Globus pallidus (tissue), 1 donor: ENCODE data around the gene CDHR3.
A peak's percentile ranks its signal among the peaks of the same experiment; 100 is the strongest.

Experiments
- DNase-seq: peaks from one replicate; pipeline ENCODE4 v3.0.0-alpha.2; 2015; ENCODE audit warnings: low spot score

Gene CDHR3

DNA sequence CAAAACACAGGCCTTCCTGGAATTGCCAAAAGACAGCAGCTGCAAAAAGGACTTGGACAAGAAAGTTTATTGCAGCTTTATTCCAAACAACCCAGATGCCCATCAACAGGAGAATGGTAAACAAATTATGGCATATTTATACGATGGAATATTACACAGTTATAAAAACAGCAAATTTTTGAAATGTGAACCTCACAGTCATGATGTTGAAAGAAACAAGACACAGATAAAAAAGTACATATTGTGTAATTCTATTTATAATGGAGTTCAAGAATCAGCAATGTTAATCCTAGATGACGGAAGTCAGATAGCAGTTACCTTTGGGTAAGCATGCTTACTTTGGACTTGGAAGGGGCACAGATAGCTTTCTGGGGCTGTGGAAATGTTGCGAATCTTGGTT lies 104.6 kb downstream of the CDHR3 start:
- no peak for DNase-seq

DNA sequence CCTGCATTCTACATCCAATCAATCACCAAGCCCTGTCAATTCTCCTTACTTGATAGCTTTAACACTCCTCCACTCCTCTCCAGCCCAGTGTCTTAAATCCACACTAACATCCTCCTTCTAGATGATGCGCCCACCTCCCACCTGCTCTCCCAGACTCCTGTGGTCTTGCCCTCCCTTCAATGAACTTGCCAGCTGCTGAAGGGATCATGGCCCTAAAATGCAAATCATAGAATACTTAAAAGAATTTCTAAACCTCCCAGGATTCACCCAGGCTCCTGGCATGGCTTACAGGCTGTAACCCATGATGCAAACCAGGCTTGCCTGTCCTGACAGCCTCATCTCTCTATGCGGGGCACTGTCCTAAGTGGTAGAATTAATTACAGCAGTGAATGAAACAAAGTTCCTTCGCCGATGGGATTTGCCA lies 105.5 kb downstream of the CDHR3 start:
- no peak for DNase-seq

DNA sequence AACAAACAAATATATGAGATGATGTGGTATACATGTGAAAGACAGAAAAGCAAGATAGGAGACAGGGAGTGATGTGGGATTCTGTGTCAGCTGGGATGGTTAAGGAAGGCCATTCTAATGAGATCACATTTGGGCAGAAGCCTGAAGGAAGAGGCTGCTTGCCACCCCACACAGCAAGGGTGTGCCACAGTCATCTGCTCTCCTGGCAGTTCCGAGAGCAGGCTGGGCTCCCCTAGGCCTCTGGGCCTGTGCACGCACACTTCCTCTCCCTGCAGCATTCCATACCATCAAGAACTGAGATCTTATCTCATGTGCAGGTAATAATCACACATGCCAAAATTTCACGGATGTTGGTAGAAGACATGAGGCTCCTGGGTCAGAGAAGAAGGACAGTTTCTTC lies 105.9 kb downstream of the CDHR3 start:
- no peak for DNase-seq

DNA sequence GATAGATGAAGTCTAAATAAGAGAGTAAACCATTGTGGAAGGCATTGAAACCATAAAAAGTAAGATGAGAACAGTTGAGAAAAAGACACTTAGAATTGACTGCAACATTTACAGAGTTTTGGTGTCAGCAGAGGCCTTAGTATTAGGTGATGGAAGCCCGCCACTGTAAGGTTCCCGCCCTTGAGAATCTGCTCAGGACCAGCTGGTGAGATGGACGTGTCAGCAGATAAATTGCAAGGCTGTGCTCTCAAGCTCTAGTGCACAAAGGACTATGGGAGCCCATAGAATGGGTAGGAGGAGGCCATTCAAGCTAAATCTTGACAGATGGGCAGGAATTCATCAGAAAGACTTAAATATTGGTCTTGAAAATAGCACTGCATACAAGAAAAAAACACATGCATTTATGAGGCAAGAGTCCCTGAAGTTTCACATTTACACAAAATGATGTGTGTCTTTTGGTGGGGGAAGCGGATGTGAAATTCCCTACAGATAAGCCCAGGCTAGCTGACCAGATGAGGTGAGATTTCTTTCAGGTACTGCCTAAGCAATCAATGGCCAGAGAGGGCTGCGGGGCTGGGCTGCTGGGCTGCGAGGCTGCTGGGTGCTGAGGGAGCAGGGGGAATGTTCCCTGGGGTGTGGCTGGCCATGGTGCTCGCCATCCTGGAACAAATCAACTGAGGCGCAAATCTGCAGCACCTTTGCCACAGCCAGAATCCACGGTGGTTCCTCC lies 106.6 kb downstream of the CDHR3 start:
- DNase-seq, result no peak

DNA sequence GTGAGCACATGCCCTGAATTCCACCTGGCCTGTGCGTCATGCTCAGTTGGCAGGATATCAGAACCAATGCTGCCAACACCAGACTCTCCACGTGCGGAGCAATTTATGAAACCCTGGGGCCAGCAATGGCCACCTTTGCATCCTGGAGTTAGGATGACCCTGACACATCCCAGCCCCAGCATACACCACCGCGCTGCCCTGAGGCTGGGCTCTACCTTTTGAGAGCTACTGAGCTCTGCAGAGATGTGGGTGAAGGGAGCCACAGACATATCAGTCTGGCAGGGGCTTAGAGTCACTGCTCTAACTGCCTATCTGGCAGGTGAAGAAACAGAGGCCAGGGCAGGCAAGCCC lies 107.1 kb downstream of the CDHR3 start:
- DNase-seq, result no peak

DNA sequence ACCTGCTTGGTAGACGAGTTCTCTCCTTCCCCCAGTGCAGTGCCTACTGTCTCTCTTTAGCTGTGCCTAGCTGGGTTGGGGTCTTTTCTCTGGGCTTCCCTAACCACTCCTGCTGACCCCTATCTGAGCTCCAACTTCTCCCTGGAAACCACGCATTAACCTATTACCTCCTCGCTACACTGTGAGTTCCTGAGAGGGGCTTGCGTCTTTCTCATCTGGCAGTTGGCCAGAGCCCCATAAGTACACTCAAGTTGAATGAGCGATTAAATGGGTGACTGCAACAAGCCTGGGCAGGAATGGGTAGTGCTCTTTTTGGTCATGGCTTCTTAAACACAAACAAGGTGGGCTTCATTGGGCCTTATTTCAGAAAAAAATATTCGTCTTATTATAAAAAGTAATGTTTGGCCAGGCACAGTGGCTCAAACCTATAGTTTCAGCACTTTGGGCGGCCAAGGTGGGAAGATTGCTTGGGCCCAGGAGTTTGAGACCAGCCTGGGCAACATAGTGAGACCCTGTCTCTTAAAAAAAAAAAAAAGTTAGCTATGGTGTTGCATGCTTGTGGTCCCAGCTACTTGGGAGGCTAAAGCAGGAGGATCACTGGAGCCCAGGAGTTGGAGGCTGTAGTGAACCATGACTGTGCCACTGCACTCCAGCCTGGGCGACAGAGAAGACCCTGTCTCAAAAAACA lies 107.6 kb downstream of the CDHR3 start:
- DNase-seq, result no peak

DNA sequence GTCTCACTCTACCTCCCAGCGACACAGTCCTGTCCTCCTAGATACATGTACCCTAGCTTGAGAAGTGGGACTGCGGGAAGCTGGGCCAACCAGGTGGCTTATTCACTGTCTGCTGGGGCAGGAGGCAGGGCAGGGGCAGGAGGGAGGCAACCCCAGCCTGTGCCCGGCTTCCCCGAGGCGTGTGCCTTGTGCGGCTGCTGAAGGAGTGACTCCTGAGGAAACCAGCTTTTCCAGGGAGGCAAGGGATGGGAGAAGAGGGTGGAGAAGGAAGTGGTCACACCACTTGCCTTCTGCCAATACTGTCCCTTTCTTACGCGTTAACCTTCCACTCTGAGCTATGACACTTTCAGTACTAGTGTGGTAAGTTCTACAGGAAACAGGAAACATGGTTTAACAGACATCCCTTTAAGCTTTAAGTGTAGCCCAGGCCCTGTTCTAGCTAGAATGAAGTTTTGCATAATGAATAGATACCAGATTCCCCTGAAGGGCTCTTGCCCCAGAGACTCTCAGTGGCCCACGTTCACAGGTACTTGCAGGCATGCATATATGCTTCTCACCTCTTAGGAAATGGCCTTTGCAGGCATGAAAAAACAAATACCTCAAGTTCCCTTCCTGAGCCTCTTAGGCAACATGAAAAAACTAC lies 108.4 kb downstream of the CDHR3 start:
- no peak for DNase-seq

DNA sequence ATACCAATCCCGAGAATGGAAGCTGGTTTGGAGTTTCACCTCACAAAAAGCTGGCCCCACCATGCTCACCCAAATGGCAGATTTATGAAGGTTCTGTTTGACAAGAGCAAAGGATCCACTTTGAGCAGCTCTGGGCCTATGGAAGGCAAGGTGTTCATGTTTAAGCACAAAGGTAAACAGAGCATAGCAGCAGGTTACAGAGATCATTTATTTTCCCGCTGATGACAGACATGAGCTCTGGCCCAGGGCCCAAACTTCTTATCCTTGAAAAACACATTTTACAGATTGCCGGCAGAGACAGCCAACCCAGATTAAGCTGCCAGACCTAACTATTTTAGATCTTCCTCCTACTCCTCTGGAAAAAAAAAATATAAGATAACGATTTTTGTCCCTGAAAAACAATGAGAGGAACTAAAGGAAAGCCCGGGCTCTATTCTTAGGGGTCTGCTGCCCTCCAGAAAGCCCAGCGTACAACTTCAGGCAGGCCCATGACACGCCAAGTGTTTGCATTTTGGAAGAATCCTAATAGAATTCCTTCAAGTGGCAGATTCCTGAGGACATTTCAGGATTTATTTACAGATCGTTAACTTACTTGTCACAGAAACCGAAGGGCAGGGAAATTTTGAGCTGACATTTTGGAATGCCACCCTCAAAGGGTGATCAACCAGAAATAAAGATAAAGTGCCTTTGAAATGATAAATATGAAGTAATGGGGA lies 109.1 kb downstream of the CDHR3 start:
- DNase-seq, result no peak

DNA sequence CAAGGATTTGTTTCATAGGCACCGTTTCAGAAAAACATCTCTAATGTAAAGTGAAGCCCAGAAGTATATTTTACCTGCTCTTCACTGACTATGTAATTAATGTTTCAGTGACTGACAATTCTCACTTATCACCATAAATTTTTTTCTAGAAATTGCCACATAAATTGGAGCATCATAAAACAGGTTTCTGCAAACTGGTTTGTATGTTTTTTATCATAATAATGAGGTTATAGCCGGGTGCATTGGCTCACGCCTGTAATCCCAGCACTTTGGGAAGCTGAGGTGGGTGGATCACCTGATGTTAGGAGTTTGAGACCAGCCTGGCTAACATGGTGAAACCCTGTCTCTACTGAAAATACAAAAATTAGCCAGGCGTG lies 109.6 kb downstream of the CDHR3 start:
- no peak for DNase-seq

DNA sequence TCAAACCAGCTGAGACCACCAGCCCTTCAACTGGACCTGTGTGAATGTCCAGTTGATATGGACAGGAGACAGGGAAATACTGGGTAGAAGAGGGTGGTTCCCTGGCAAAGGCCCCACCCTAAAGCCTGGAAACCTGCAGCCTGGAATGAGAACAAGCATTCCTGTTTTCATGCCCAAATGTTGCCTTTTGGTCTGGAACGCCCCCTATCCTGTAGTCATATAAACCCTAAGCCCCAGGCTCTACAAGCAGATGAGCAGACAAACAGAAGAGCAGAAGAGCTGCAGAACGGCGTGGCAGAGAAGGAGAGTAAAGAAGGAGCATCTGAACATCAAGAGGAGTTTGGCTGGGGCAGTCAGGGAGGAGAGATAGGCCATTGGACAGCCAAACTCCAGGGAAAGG lies 110.6 kb downstream of the CDHR3 start:
- DNase-seq, result no peak

DNA sequence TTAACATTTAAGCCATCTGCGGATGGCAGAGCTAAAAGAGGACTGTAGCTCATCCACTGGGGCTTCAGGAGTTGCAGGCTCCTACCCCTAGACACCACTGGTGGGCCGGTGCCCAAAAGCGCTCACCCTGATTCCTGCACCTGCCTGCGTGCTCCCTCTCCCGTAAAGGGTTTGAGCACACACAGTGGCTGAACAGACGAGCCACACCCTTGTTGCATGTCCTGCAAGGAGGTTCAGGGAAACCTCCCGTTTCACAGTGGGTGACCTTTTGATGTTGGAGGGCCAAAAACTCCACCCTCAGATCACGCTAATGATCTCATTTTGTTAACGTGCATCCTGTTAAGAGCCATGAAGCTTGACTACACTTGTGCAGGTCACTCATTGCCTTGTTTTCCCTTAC lies 111.2 kb downstream of the CDHR3 start:
- DNase-seq, result no peak

DNA sequence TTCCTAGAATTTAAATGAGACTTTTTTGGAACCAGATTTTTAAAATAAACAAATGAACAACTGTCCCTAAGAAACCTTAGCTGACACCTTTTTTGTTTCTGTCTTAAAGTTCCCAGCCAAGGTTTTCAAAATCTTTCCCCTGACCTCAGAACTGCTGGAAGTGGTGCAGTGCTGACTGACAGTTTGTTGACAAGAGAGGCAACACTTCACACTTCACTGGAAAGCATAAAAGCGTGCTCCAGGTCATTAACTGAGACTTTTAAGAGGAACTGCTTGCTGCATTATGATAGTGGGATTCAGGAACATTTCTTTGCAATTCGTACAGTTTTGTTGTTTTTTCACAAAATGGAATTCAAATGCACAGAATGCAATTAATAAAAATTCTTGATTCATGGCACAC lies 112.9 kb downstream of the CDHR3 start:
- DNase-seq, result peak; percentile 50

DNA sequence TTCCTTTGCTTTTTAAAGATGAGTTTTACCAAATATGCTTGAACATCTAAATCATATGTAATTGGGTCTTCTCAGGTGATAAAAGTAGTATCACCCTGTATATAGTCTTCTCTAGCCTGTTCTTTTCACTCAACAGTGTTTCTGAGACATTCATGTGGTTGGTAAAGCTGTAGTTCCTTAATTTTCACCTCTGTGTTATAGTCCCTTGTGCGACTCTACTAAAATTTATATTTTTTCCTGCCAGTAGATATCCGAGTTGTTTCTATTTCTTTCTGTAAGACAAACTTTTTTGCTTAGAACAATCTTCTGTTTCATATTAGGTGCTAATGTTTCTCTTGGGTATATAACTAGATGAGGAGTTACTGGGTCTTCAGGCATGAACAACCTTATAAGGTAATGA lies 113.5 kb downstream of the CDHR3 start:
- no peak for DNase-seq

DNA sequence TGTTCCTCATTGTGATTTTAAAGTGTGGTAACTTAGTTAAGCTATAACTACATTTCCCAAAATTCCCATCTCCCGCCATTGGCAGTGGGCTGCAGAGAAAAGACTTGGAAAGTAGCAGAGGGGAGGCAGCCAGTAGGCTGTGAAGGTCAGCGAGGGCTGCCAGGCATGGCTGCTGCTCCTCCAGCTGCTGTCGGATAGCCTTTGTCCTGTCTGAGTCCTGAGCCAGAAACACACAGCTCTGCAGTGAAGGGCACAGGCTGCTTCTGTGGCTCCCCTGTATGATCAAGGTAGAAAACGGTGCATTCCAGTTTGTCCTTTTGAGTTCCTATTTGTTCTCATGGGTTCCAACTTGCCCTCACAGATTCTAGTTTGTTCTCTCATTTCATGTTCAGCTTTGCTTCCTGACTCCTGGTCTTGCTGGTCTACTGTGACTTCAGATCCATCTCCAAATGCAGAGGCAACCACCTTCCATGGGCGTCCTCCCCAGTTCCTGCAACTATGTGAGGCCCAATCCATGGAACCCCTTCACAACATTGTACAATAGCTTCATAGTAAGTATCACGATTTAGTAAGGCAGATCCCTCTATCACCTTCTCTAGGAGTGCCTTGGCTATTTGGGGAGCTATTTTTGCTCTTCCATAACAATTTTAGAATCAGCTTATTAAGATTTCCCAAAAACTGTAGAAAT lies 117.4 kb downstream of the CDHR3 start:
- DNase-seq, result no peak

DNA sequence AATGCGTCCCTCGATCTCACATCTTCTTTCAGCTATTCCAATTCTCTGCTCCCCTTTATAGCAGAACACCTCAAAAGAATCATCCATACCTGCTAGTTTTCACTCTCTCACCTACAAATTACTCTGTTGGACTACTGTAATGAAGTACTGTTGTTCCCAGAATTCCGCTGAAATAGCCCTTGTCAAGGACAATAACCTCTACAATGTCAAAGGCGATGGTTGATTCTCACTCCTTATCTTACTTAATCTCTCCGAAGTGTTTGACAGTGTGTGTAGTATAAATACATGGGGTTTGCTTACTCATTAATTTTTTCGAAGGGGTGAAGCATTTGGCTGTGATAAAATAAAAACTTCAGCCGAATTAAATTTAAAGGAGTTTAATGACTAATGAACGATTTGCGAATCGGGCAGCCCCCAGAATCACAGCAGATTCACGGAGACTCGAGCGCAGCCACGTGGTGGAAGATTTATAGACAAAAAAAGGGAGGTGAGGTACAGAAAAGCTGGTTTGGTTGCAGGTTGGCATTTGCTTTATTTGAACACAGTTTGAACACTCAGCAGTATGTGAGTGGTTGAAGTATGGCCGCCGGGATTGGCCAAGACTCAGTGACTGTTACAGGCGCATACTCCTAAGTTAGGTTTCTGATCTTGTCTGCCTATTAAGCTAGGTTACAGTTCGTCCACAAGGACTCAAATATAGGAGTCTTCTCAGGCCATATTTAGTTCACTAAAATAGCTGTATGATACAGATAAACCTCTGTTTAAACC lies 119.2 kb downstream of the CDHR3 start:
- DNase-seq, result no peak
